Measurements from ENCODE around the gene MKNK1. TPM values are rescaled to one million over a fixed set of nuclear protein-coding genes. Genes with fewer than 3 reads are reported as not detected.

Gene MKNK1
- total RNA-seq, 2 experiments from 2014 or later = 28.3 to 28.9 TPM

- ChIA-PET POLR2A (no interaction called here), CTCF (interaction anchor here (1.5 kb wide), 1 partner anchor 72 kb away, joined by 3 read pairs; no protein-coding TSS in a partner anchor)
Observed at GRCh38 chr1:46549697-46550681, 54.1 kb downstream of the MKNK1 start.

GRCh38 chr1:46547481-46548383 lies 56.3 kb downstream of the MKNK1 start:
- POLR2A ChIA-PET = no interaction called here
- CTCF ChIA-PET = interaction anchor here (0.6 to 3.3 kb wide), 10 partner anchors 8 to 101 kb away, joined by 3 to 14 read pairs (median 4); a partner anchor contains a TSS

GRCh38 chr1:46546210-46546609 lies 57.9 kb downstream of the MKNK1 start:
- POLR2A ChIA-PET = no interaction called here
- CTCF ChIA-PET = interaction anchor here (3.3 kb wide), 1 partner anchor 11 kb away, joined by 14 read pairs; a partner anchor contains a TSS

- ChIA-PET POLR2A (no interaction called here), CTCF (interaction anchor here (3.3 kb wide), 1 partner anchor 11 kb away, joined by 14 read pairs; a partner anchor contains a TSS)
Observed at GRCh38 chr1:46545784-46546183, 58.3 kb downstream of the MKNK1 start.

- CTCF ChIA-PET = interaction anchor here (0.7 kb wide), 1 partner anchor 8 kb away, joined by 3 read pairs; no protein-coding TSS in a partner anchor
- POLR2A ChIA-PET = no interaction called here
Observed at GRCh38 chr1:46544561-46545240, 59.4 kb downstream of the MKNK1 start.

GRCh38 chr1:46543761-46544560 lies 60.1 kb downstream of the MKNK1 start:
- CTCF ChIA-PET = interaction anchor here (0.6 to 0.7 kb wide), 3 partner anchors 7 to 96 kb away, joined by 3 to 4 read pairs (median 3); no protein-coding TSS in a partner anchor
- POLR2A ChIA-PET = no interaction called here

GRCh38 chr1:46543382-46543760 lies 60.7 kb downstream of the MKNK1 start:
- POLR2A ChIA-PET = no interaction called here
- CTCF ChIA-PET = interaction anchor here (1.5 kb wide), 1 partner anchor 10 kb away, joined by 7 read pairs; no protein-coding TSS in a partner anchor

GRCh38 chr1:46539972-46540371 lies 64.1 kb downstream of the MKNK1 start:
- POLR2A ChIA-PET = no interaction called here
- CTCF ChIA-PET = interaction anchor here (1.2 kb wide), 1 partner anchor 8 kb away, joined by 4 read pairs; no protein-coding TSS in a partner anchor

- POLR2A ChIA-PET = no interaction called here
- CTCF ChIA-PET = interaction anchor here (1.5 to 4.8 kb wide), 2 partner anchors 10 to 61 kb away, joined by 6 to 22 read pairs; no protein-coding TSS in a partner anchor
Observed at GRCh38 chr1:46538147-46538546, 65.9 kb downstream of the MKNK1 start.

GRCh38 chr1:46537651-46538050 lies 66.4 kb downstream of the MKNK1 start:
- CTCF ChIA-PET = interaction anchor here (1.5 to 4.8 kb wide), 2 partner anchors 9 to 61 kb away, joined by 6 to 22 read pairs; no protein-coding TSS in a partner anchor
- POLR2A ChIA-PET = no interaction called here

GRCh38 chr1:46536527-46536926 lies 67.5 kb downstream of the MKNK1 start:
- ChIA-PET POLR2A (no interaction called here), CTCF (interaction anchor here (0.6 to 4.8 kb wide), 2 partner anchors 8 to 60 kb away, joined by 3 to 22 read pairs; no protein-coding TSS in a partner anchor)

GRCh38 chr1:46535063-46535462 lies 69.0 kb downstream of the MKNK1 start:
- ChIA-PET POLR2A (no interaction called here), CTCF (interaction anchor here (0.9 to 4.8 kb wide), 12 partner anchors 11 to 189 kb away, joined by 3 to 22 read pairs (median 4); no protein-coding TSS in a partner anchor)

- ChIA-PET POLR2A (no interaction called here), CTCF (interaction anchor here (0.5 to 4.8 kb wide), 12 partner anchors 9 to 192 kb away, joined by 3 to 22 read pairs (median 7); no protein-coding TSS in a partner anchor)
Observed at GRCh38 chr1:46533179-46533864, 70.7 kb downstream of the MKNK1 start.

GRCh38 chr1:46532498-46533178 lies 71.4 kb downstream of the MKNK1 start:
- POLR2A ChIA-PET = interaction anchor here (0.5 to 0.6 kb wide), 2 partner anchors 31 to 91 kb away, joined by 3 read pairs; no protein-coding TSS in a partner anchor
- CTCF ChIA-PET = interaction anchor here (0.5 to 2.1 kb wide), 12 partner anchors 10 to 192 kb away, joined by 3 to 8 read pairs (median 6); no protein-coding TSS in a partner anchor

GRCh38 chr1:46532095-46532494 lies 72.0 kb downstream of the MKNK1 start:
- ChIA-PET POLR2A (interaction anchor here (0.6 kb wide), 1 partner anchor 30 kb away, joined by 3 read pairs; no protein-coding TSS in a partner anchor), CTCF (interaction anchor here (0.9 to 2.0 kb wide), 8 partner anchors 10 to 93 kb away, joined by 3 to 8 read pairs (median 6); no protein-coding TSS in a partner anchor)

- ChIA-PET CTCF (interaction anchor here (1.1 to 4.7 kb wide), 4 partner anchors 17 to 84 kb away, joined by 3 to 48 read pairs (median 16); no protein-coding TSS in a partner anchor), POLR2A (interaction anchor here (0.9 kb wide), 1 partner anchor 9 kb away, joined by 3 read pairs; no protein-coding TSS in a partner anchor)
Observed at GRCh38 chr1:46530791-46531409, 73.2 kb downstream of the MKNK1 start.
